ENCODE results near the gene SNX33. TPM values are rescaled to one million over a fixed set of nuclear protein-coding genes. Genes with fewer than 3 reads are reported as not detected.

The SNX33 gene
- total and polyA plus RNA-seq, 11 donors, result 7.7 to 20.9 (median 11.3) TPM

DNA sequence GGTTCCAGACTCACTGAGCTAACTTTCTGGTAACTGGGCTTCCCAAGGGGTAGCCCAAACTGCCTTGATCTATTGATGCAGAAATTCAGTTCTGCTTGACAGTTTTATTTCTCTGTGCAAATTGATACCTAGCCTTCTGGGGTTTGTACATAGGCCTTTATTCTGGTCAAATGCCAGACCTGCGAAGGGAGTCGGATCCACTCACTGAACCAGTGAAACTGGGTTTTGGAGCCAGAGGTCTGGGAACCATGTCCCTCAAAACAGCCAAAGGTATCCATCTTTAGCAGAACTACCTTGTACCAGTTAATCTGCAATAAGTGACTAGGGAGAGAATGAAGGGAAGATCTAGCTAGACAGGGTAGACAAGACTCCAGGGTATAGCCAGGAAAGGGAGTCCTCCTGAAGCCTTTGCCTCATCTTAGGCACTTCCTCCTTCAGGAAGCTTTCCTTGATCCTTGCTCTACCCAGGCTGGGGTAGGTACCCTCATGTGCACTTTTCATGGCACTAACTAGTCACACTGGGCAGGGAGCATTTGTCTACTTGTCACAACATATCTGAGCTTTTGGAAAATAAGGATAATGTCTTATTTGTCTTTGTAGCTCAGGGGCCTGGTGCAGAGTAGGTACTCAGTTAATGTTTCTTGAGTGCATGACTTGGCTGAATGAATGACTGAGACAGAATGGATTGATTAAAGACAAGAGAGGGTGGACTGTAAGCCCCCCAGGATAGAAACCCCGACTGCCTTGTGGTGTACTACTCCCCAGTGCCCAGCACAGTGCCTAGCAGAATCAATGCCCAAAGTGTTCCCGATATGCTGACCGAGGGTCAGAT is 1.4 kb upstream of the SNX33 start:
- Histone ChIP-seq H3K4me3 (peak overlapping the region; percentile 63 to 97 (median 86)), H3K36me3 (peaks cover 0 to 16% (median 0%) of the 10 kb centered on the region in 9 donors), H3K9me3 (no peaks in the 10 kb centered on the region), H3K4me1 (peaks cover 8 to 47% (median 39%) of the 10 kb centered on the region in 12 donors), H3K27me3 (no peaks in the 10 kb centered on the region), H3K27ac (peak overlapping the region; percentile 83 to 99 (median 96))
- 42 to 51% (median 44%) methylated on average over 5 of the region's 5 CpGs for WGBS, 4 donors
- intact Hi-C loops (cut with DNase I), result loop anchor here in 5 of 10 donors (2.0 to 10.0 kb wide), 5 partner anchors 20 to 282 kb away; partner anchors contain the start of genes SIN3A (in 2 of the 5) and MAN2C1 (in 1 of the 5)
- DNase-seq, result no peak
- TF ChIP-seq, protein P1, sequence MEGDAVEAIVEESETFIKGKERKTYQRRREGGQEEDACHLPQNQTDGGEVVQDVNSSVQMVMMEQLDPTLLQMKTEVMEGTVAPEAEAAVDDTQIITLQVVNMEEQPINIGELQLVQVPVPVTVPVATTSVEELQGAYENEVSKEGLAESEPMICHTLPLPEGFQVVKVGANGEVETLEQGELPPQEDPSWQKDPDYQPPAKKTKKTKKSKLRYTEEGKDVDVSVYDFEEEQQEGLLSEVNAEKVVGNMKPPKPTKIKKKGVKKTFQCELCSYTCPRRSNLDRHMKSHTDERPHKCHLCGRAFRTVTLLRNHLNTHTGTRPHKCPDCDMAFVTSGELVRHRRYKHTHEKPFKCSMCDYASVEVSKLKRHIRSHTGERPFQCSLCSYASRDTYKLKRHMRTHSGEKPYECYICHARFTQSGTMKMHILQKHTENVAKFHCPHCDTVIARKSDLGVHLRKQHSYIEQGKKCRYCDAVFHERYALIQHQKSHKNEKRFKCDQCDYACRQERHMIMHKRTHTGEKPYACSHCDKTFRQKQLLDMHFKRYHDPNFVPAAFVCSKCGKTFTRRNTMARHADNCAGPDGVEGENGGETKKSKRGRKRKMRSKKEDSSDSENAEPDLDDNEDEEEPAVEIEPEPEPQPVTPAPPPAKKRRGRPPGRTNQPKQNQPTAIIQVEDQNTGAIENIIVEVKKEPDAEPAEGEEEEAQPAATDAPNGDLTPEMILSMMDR (IDR thresholded peaks at IDR 0.05), result no peak
- no peak for TF ChIP-seq POLR2A (IDR thresholded peaks at IDR 0.05)
- ATAC-seq, result no peak

DNA sequence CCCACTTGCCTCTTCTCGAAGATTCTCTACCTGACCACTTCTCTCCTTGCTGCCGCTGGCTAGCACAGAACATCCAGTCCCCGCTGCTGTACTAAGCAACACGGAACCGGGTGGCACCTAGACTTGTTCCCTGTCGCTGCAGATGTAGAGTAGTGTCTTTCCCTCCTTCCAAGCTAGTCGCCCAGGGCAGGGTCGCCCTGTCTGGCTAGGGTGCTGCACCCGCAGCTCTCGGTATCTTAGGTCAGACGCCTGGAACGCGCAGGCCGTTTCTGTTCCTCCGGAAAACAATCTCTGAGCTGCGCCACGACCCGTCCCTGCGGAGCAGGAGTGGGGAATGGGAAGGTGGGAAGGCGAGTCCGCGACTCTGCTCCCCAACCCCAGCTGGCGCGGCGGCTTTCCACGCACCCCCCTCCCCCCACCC is 758 bp upstream of the SNX33 start:
- TF ChIP-seq, protein P1 (IDR thresholded peaks at IDR 0.05), result no peak
- no peaks in the 10 kb centered on the region for H3K27me3 ChIP-seq
- H3K9me3 ChIP-seq, result no peaks in the 10 kb centered on the region
- DNase-seq, result peak in 3 of 5 donors; percentile 58 to 80 (median 66)
- intact Hi-C loops (cut with DNase I), result loop anchor here in 5 of 10 donors (2.0 to 10.0 kb wide), 5 partner anchors 20 to 282 kb away; partner anchors contain the start of genes SIN3A (in 2 of the 5) and MAN2C1 (in 1 of the 5)
- peaks cover 0 to 16% (median 0%) of the 10 kb centered on the region in 9 donors for H3K36me3 ChIP-seq
- peak overlapping the region; percentile 83 to 99 (median 96) for H3K27ac ChIP-seq
- WGBS, 4 donors, result 0 to 1% (median 1%) methylated on average over 22 to 26 of the region's 26 CpGs
- peaks cover 8 to 52% (median 45%) of the 10 kb centered on the region in 12 donors for H3K4me1 ChIP-seq
- peak; percentile 11 to 35 (median 25) for ATAC-seq
- peak overlapping the region; percentile 63 to 97 (median 86) for H3K4me3 ChIP-seq

DNA sequence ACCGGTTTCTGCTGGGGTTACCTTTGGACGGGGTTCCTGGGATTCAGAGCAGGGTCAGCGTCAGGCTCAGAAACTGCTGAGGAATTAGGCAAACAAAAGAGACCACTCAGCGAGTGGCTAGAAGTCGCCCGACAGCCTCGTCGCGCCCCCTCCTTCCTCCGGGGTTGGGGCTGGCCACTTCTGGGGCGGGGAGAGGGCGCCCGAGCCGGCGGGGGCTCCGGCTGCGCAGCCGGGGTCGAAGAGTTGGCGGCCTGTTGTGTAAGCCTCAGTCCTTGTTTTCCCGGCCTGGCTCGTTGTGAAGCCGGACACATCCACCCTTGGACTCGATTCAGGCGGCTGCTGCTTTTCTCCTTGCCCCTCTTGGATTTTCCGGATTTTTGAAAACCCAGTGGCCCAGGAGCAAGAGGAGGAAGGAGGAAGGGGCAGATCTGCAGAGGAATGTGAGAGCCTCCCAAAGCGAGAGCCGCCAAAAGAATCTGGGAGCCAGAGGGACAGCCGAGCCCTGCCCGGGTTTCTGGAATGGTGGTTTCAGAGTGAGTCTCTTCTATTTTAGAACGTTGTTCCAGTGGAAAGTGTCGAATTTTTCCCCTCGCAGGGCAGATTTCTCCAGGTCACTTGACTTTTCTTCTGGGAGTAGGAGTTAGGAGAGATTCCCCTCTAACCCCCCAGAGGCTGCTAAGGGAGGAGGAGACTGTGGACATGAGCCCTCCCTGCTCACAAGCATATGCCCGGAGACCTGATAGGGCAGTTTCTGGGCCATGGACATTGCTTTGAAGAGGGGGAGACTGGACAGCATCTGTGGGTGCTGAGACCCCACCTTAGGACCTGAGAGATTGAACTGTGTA is 666 bp downstream of the SNX33 start:
- intact Hi-C loops (cut with DNase I), result loop anchor here in 4 of 10 donors (1.0 to 10.0 kb wide), 4 partner anchors 25 to 284 kb away; partner anchors contain the start of genes SIN3A (in 2 of the 4) and MAN2C1 (in 1 of the 4)
- DNase-seq (peak in 4 of 5 donors; percentile 60 to 70 (median 66)), ATAC-seq (peak in 3 of 4 donors; percentile 7 to 34 (median 18))
- no peaks in the 10 kb centered on the region for H3K9me3 ChIP-seq
- peak overlapping the region; percentile 83 to 99 (median 96) for H3K27ac ChIP-seq
- TF ChIP-seq, protein P1 (IDR thresholded peaks at IDR 0.05), result no peak
- no peak for TF ChIP-seq POLR2A (IDR thresholded peaks at IDR 0.05)
- H3K4me1 ChIP-seq, result peaks cover 8 to 66% (median 57%) of the 10 kb centered on the region in 12 donors
- no peaks in the 10 kb centered on the region for H3K27me3 ChIP-seq
- H3K4me3 ChIP-seq, result peak overlapping the region; percentile 63 to 97 (median 86)
- H3K36me3 ChIP-seq, result peaks cover 0 to 16% (median 0%) of the 10 kb centered on the region in 9 donors
- 2 to 5% (median 2%) methylated on average over 32 to 34 of the region's 34 CpGs for WGBS, 4 donors

Data from heart left ventricle (tissue), 16 donors.